Nucleus accumbens (tissue), 56 donors: ENCODE measurements around the gene SNRPA.

Source experiments
- DNase-seq, 56 donors: peaks; one replicate each; lab custom pipeline; 2025; lab: John Stamatoyannopoulos, UW

The SNRPA gene

GRCh38 chr19:40750874-40751537 is at the start of gene SNRPA:
TSS of gene SNRPA (plus strand) at chr19:40751203. CDS start at chr19:40751409, 206 bp downstream.
- peak; percentile 80 to 100 (median 99) for DNase-seq

- no peak for DNase-seq
These were observed 49.2 kb upstream of the SNRPA start for GRCh38 chr19:40701758-40702157.

DNA sequence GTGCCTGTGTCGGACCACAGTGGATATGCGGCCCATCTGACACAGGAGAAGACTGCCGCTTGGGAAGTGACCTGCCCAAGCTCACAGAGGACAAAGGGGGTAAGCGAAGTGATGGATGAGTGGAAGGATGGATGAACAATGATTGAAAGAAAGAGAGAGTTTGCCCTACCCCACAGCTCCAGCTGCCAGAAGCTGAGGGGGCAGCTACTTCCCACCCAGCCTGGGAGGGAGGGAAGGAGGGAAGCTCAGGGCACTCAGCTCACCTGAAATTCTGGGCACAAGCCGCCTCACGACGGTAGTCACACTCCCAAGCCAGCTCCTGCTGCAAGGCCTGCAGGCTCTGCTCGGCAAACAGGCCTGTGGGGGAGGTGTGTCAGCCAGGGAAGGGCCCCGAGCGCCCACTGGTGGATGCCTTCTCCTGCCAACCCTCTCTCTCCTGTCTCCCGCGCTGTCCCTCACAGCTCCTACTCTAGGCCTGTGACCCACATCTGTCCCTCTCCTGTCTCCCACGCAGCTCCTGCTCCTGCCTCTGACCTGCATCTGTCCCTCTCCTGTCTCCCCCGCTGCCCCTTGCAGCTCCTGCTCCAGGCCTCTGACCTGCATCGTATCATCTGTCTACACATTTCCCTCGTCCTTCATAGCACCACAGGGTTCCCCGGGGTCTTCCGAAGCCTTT is 48.5 kb upstream of the SNRPA start:
- peak in 21 of 56 donors; percentile 8 to 63 (median 28) for DNase-seq

DNA sequence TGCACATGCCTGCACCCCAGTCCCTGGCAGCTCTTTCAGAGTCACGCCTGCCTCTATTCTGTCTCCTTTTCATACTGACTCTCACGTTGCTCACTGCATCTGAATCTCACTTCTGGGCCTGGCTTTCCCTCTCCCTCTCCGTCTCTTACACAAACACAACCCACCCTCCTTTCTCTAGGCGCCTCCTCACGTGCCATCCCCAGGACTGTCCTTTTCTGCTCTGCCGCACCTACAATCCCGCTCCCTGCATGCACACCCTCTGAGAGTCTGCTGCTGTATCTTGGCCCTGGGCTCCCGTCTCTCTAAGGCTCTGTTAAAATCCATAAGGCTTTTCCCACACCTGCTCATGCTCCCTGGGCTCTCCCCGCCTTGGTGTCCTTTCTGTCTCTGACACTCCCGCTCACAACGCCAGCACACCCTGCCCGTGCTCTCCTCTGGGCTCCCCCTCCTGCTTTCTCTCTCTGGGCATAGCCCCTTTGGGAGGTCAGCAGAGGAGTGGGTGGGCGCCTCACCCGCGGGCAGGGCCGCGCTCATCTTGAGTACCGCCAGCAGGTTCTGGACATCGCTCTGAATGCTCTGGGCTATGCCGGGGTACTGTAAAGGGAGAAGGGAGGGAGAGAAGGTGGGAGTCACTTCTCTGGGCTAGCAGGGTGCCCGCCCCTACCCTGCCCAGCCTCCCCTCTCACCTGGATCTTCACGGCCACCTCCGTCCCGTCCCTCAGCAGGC is 47.8 kb upstream of the SNRPA start:
- peak in 3 of 56 donors; percentile 9 to 26 (median 9) for DNase-seq

DNA sequence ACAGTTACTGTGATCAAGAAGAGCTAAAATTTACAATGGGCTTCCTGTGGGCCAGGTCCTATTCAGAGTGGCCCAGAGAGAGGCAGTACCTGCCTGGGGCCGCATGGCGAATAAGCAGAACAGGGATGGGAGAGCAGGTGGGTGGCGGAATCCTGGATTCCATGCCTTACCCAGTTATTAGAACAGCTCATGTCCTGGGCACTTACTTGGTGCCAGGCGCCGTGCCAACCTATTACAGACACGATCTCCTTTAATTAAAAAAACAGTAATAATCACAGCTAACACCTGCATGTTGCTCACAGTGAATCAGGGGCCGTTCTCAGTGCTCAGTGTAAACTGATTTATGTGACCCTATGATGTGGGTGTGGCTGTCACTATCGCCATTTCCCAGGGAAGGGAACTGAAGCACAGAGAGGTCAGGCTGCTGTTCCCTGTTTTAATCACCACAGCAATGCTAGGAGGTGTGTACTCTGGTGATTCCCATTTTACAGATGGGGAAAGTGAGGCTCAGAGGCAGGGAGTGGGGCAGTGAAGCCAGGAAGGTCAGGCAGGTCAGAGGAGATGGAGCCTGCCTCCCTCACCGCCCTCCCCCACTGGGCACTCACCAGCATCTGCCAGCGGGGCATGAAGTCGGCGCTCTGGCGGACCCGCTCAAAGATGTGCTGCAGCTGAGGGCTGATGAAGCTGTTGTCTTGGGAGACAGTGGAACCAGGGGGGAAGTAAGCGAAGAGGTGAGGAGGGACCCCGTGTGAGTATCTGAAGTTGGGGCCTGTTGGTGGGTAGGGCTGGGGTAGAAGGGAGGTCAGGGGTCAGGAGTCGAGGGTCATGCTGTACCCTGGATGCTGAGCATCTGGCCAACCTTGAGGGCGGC is 46.3 kb upstream of the SNRPA start:
- no peak for DNase-seq

DNA sequence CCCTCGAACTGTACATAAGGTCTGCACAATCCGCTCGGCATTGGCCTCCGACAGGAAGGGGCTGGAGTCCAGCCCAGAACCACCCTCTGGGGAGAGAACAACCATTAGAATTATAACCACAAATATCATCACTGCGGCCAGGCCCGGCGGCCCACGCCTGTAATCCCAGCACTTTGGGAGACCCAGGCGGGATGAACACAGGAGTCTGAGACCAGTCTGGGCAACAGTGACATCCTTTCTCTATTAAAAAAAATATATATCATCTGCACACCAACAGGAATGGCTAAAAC is 45.7 kb upstream of the SNRPA start:
- DNase-seq: no peak

GRCh38 chr19:40705950-40706619 is 44.9 kb upstream of the SNRPA start:
- DNase-seq: no peak

DNA sequence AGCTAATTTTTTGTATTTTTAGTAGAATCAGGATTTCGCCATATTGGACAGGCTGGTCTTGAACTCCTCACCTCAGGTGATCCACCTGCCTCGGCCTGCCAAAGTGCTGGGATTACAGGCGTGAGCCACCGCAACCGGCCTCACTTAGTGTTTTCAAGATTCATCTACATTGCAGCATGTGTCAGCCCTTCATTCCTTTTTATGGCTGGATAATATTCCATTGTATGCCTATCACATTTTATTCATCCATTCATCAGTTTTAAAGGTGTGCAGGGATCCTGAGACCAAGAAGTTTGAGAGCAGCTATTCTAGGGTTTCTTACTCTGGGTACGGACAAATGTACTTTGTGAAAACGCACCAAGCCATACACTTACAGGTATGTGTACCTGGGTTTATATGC is 43.4 kb upstream of the SNRPA start:
- DNase-seq: no peak

DNA sequence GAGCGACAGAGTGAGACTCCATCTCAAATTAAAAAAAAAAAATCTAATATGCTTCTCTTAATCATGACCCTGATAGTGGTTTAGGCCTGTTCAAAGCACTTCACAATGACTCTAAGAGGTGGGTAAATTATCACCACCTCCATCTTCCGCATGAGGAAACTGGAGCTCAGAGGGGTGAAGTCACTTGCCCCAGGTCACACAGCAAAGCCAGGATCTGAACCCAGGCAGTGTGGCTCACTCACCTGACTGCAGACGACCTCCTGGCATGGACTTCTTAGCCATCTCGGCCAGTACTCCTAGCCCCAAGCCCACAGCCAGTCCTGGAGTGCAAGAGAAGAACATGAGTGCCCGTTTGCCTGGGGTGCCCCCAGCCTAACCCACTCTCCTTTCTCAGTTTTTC is 41.2 kb upstream of the SNRPA start:
- no peak for DNase-seq

GRCh38 chr19:40713939-40714338 is 37.1 kb upstream of the SNRPA start:
- no peak for DNase-seq

DNA sequence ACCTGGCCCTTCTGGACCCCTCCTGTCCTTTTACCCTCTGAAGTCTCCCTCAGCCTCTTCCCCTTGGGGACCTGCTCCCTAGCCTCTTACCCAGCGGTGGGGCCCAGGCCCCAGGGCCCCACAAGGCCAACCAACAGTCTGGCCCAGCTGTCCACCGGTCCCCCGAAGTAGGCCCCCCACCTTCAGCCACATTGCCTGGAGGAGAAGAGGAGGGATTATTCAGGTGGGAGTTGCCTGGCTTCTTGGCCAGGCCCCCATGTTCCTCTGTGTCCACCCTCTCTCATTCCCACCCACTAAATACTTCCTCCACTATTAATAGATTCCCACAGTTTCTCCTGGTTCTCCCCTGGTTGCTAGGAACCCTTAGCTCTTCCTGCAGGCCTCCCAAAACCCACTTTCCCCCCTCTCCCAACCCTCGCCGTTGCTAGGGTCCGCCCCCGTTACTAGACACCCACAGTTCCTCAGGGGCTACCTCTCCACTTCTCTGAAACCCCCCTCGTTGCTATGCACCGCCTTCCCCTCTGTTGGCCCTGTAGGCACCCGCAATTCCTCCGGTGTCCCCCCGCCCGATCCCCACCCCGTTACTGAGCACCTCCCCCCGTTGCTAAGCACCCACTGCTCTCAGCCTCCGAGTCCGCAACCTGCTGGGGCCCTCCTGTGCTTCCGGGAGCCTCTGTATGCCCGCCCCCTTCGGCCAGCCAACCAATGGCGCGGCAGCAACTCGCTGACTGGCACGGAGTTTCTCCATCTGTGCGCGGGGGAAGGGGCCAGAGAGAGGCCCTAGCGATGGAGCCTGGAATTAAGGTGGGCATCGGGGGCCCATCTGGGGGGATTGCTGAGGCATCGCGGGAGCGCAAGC is 36.3 kb upstream of the SNRPA start:
- DNase-seq: peak; percentile 49 to 98 (median 93)

DNA sequence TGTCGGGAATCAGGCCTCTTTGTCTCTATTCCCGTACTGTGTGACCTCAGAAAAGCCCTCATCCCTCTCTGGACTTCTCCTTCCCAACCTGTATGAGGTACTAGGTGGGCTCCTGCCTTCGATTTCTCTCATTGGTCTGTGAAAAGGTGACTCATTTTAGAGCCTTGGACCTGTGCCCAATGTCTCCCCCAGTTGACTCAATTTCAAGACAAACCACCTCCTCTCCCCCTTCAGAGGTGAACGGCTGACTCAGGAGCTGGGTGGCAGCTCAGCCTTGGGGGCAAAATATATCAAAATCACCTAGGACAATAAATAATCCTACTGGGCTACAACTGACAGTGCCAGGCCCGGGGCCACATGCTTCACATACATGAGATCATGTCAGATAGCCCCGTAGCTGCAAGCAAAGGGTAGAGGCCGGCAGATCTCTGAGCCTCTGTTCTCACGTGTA is 34.9 kb upstream of the SNRPA start:
- peak in 9 of 56 donors; percentile 25 to 68 (median 53) for DNase-seq

DNA sequence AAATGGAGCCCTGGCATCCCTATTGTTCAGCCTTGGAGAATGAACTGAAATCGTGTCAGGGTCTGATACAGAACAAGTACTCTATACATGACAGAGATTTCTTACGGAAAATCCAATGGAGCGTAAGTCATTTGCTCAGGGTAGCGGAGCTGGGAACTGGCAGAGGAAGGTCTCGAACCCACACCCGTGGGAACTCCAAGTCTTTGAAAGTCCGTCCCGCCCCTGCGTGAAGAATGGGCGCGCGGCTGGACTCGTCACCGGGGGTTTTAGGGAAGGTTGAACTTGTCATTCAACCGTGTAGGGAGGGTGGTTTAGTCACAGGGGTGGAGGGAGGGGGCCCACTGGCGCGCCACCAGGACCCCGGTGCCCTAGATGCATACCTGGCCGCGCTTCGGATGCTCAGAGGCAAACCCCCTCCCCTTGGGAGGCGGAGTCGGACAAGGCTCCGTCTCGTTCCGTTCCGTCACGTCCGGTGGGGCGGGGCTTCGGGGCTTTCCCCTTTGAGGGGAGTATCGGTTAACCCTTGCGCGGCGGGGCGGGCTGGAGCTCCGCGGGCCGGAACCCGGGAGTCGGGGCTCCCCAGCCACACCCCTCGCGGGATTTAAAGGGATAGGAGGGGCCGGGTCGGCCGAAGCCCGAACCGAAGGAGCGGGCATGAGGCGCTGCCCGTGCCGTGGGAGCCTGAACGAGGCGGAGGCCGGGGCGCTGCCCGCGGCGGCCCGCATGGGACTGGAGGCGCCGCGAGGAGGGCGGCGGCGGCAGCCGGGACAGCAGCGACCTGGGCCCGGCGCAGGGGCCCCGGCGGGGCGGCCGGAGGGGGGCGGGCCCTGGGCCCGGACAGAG is 34.3 kb upstream of the SNRPA start, which contains the start of the genes COQ8B and ITPKC:
Gene COQ8B, minus strand, starts transcription at position 405 of the 843 bp plus-strand sequence. CDS start 2,254 bp downstream, outside the sequence.
Gene ITPKC, plus strand, starts transcription at position 631 of the 843 bp plus-strand sequence. Its CDS starts 24 bp downstream, at position 655.
- DNase-seq: peak; percentile 73 to 100 (median 98)

- DNase-seq: peak in 14 of 56 donors; percentile 16 to 58 (median 44)
These were observed 33.6 kb upstream of the SNRPA start for GRCh38 chr19:40717325-40717879.

DNA sequence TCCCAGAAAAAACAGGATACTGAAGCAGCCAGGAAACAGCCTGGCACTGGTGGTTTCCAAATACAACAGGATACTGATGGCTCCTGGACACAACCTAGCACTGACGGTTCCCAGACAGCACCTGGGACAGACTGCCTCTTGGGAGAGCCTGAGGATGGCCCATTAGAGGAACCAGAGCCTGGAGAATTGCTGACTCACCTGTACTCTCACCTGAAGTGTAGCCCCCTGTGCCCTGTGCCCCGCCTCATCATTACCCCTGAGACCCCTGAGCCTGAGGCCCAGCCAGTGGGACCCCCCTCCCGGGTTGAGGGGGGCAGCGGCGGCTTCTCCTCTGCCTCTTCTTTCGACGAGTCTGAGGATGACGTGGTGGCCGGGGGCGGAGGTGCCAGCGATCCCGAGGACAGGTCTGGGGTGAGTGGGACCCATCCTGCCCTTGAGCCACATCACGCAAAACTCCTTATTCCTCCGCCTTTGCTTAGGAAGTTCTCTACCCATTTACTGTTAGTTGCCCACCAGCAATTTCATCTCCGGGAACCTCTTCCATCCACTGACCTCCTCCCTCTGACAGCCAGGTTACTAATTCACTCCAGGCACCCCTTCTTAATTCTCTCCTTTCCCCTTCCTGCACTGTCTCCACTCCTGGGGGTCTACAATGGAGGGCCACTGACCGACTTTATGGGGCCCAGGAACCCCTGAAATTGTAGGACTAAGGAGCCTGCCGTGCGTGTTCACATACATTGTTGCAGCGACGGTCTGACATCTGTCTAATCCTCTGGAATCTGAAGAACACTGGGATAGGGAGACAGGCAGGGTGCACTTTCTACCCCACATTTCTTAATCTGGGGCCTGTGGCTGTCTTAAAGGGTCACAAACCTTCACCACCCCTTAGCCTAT is 32.9 kb upstream of the SNRPA start:
- peak in 3 of 56 donors; percentile 9 to 23 (median 22) for DNase-seq

DNA sequence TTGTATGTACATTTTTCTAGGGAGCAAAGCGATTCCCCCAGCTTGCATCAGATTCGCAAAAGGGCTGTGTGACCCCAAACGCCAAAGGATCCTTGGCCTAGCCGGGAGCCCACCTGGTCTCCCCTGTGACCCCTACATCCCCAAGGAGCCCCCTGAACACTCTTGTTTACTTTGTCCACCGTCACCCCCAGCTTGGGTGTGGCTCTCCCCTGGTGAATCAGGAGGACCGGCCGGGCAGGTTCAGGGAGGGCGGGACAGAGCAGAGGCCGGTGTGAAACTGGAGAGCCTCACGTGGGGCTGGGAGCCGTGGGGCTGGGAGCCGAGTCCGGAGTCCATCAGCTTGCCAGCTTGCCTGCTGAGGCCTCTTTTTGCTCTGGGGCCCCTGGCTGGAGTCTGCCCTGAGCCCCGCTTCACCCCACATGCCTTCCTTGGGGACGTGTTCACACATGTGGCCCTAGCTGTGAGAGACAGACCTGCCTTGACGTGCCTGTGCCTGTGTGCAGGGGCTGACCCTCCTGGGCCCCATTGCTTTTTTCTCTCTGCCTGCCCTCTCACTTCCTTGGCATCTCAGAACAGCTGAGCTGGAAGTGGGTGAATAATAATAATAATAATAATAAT is 32.1 kb upstream of the SNRPA start:
- peak in 13 of 56 donors; percentile 5 to 36 (median 14) for DNase-seq
